Astrocyte (in vitro differentiated cells and primary cell): ENCODE measurements around the gene SORL1-AS1.
A peak's percentile ranks its signal among the peaks of the same experiment; 100 is the strongest.

Source experiments
- DNase-seq: peaks from one replicate; pipeline ENCODE4 v3.0.0-alpha.2; 2010; ENCODE audit warnings: low read depth
- FAIRE-seq: peaks from 2 replicates; lab custom pipeline; 2011; peaks lifted over from hg19 to GRCh38; lab: Jason Lieb, UNC
- H2AFZ ChIP-seq: 2 replicates; pipeline ENCODE4 v1.6.0; 2012; ENCODE audit warnings: low read depth, low read length, inconsistent platforms
- H3K27ac ChIP-seq: 2 replicates; pipeline ENCODE4 v1.5.1; 2011; ENCODE audit warnings: low read depth, low read length, inconsistent platforms
- H3K27me3 ChIP-seq: 2 replicates; pipeline ENCODE4 v1.6.0; 2011; ENCODE audit warnings: low read length, inconsistent platforms; ENCODE audit not compliant: insufficient read depth
- H3K36me3 ChIP-seq: 2 replicates; pipeline ENCODE4 v1.5.1; 2011; ENCODE audit warnings: low read length, inconsistent platforms; ENCODE audit not compliant: insufficient read depth
- H3K4me1 ChIP-seq: 2 replicates; pipeline ENCODE4 v1.5.1; 2011; ENCODE audit warnings: low read length, inconsistent platforms; ENCODE audit not compliant: insufficient read depth
- H3K4me2 ChIP-seq: 2 replicates; pipeline ENCODE4 v1.6.0; 2012; ENCODE audit warnings: low read length, inconsistent platforms
- H3K4me3 ChIP-seq: 2 replicates; pipeline ENCODE4 v1.5.1; 2011; ENCODE audit warnings: low read depth, mild to moderate bottlenecking, low read length, inconsistent platforms; ENCODE audit not compliant: insufficient read depth
- H3K79me2 ChIP-seq: 2 replicates; pipeline ENCODE4 v1.6.0; 2012; ENCODE audit warnings: mild to moderate bottlenecking, low read length, inconsistent platforms; ENCODE audit not compliant: insufficient read depth
- H3K9ac ChIP-seq: 2 replicates; pipeline ENCODE4 v1.6.0; 2012; ENCODE audit warnings: mild to moderate bottlenecking, low read length, inconsistent platforms
- H3K9me3 ChIP-seq: 2 replicates; pipeline ENCODE4 v1.5.1; 2012; ENCODE audit warnings: low read depth, mild to moderate bottlenecking, low read length, inconsistent platforms; ENCODE audit not compliant: insufficient read depth
- H4K20me1 ChIP-seq: 2 replicates; pipeline ENCODE4 v1.6.0; 2012; ENCODE audit warnings: low read length, inconsistent platforms; ENCODE audit not compliant: insufficient read depth
- H3K27ac Mint-ChIP-seq: one replicate; pipeline ENCODE4 v1.8.0; 2021; ENCODE audit warnings: mild to moderate bottlenecking, mixed read lengths; ENCODE audit not compliant: unreplicated experiment
- H3K27me3 Mint-ChIP-seq: one replicate; pipeline ENCODE4 v1.8.0; 2021; ENCODE audit warnings: low read depth, mixed read lengths; ENCODE audit not compliant: unreplicated experiment
- H3K36me3 Mint-ChIP-seq: one replicate; pipeline ENCODE4 v1.8.0; 2021; ENCODE audit warnings: low read depth, mixed read lengths; ENCODE audit not compliant: unreplicated experiment
- H3K4me1 Mint-ChIP-seq: one replicate; pipeline ENCODE4 v1.8.0; 2021; ENCODE audit warnings: low read depth, mixed read lengths; ENCODE audit not compliant: unreplicated experiment
- H3K4me3 Mint-ChIP-seq: one replicate; pipeline ENCODE4 v1.8.0; 2021; ENCODE audit warnings: mild to moderate bottlenecking, moderate library complexity, mixed read lengths; ENCODE audit not compliant: unreplicated experiment
- H3K9me3 Mint-ChIP-seq: one replicate; pipeline ENCODE4 v1.8.0; 2021; ENCODE audit warnings: mild to moderate bottlenecking, mixed read lengths; ENCODE audit not compliant: unreplicated experiment
- CTCF ChIP-seq: IDR thresholded peaks from 2 replicates; pipeline ENCODE4 v1.5.1; 2011; ENCODE audit warnings: low read depth, mild to moderate bottlenecking, inconsistent platforms, low read length, moderate library complexity; ENCODE audit not compliant: insufficient read depth
- EZH2 ChIP-seq: IDR thresholded peaks from 2 replicates; pipeline ENCODE4 v1.6.1; 2012; ENCODE audit warnings: mild to moderate bottlenecking, low read length, inconsistent platforms; ENCODE audit not compliant: insufficient read depth

SORL1-AS1 gene

GRCh38 chr11:121431820-121432526 lies 20.8 kb downstream of the SORL1-AS1 start:
- H3K4me3 ChIP-seq, result no peak overlapping the region
- Mint-ChIP-seq H3K36me3 (no peaks in the 10 kb centered on the region), H3K9me3 (no peaks in the 10 kb centered on the region), H3K27ac (no peak overlapping the region), H3K4me3 (no peak overlapping the region), H3K4me1 (no peaks in the 10 kb centered on the region), H3K27me3 (peaks cover 34% of the 10 kb centered on the region)
- TF ChIP-seq CTCF, result no peak
- no peak for TF ChIP-seq EZH2
- no peaks in the 10 kb centered on the region for H4K20me1 ChIP-seq
- no peaks in the 10 kb centered on the region for H3K36me3 ChIP-seq
- DNase-seq, result no peak
- H3K4me1 ChIP-seq, result no peaks in the 10 kb centered on the region
- FAIRE-seq, result no peak
- H3K9ac ChIP-seq, result no peak overlapping the region
- H3K9me3 ChIP-seq, result no peaks in the 10 kb centered on the region
- no peak overlapping the region for H3K27ac ChIP-seq
- no peak overlapping the region for H3K4me2 ChIP-seq
- no peak overlapping the region for H2AFZ ChIP-seq
- peaks cover 25% of the 10 kb centered on the region for H3K27me3 ChIP-seq
- no peaks in the 10 kb centered on the region for H3K79me2 ChIP-seq

GRCh38 chr11:121429556-121429955 lies 23.2 kb downstream of the SORL1-AS1 start:
- peaks cover 2% of the 10 kb centered on the region for H3K9me3 Mint-ChIP-seq
- FAIRE-seq (no peak), DNase-seq (no peak)
- H3K4me1 ChIP-seq, result no peaks in the 10 kb centered on the region
- peaks cover 34% of the 10 kb centered on the region for H3K27me3 Mint-ChIP-seq
- H2AFZ ChIP-seq, result no peak overlapping the region
- H3K4me3 ChIP-seq, result no peak overlapping the region
- H3K4me3 Mint-ChIP-seq, result no peak overlapping the region
- H3K27me3 ChIP-seq, result peaks cover 23% of the 10 kb centered on the region
- H3K9me3 ChIP-seq, result no peaks in the 10 kb centered on the region
- no peak overlapping the region for H3K9ac ChIP-seq
- no peak overlapping the region for H3K27ac ChIP-seq
- no peaks in the 10 kb centered on the region for H4K20me1 ChIP-seq
- H3K36me3 Mint-ChIP-seq, result no peaks in the 10 kb centered on the region
- no peaks in the 10 kb centered on the region for H3K36me3 ChIP-seq
- no peak overlapping the region for H3K27ac Mint-ChIP-seq
- H3K79me2 ChIP-seq, result no peaks in the 10 kb centered on the region
- H3K4me2 ChIP-seq, result no peak overlapping the region
- TF ChIP-seq CTCF, result no peak
- no peak for TF ChIP-seq EZH2
- H3K4me1 Mint-ChIP-seq, result no peaks in the 10 kb centered on the region

- no peak overlapping the region for H3K9ac ChIP-seq
- TF ChIP-seq CTCF, result no peak
- no peak for TF ChIP-seq EZH2
- H3K4me3 ChIP-seq, result no peak overlapping the region
- no peaks in the 10 kb centered on the region for H3K79me2 ChIP-seq
- Mint-ChIP-seq H3K27ac (no peak overlapping the region), H3K27me3 (peaks cover 40% of the 10 kb centered on the region), H3K4me3 (no peak overlapping the region), H3K36me3 (no peaks in the 10 kb centered on the region), H3K4me1 (no peaks in the 10 kb centered on the region), H3K9me3 (peaks cover 8% of the 10 kb centered on the region)
- H3K27me3 ChIP-seq, result peaks cover 23% of the 10 kb centered on the region
- peak overlapping the region; percentile 76 for H3K4me2 ChIP-seq
- H4K20me1 ChIP-seq, result no peaks in the 10 kb centered on the region
- no peak for FAIRE-seq
- DNase-seq, result no peak
- no peaks in the 10 kb centered on the region for H3K4me1 ChIP-seq
- peak overlapping the region; percentile 29 for H2AFZ ChIP-seq
- no peaks in the 10 kb centered on the region for H3K36me3 ChIP-seq
- no peak overlapping the region for H3K27ac ChIP-seq
- no peaks in the 10 kb centered on the region for H3K9me3 ChIP-seq
These were observed 25.4 kb downstream of the SORL1-AS1 start for GRCh38 chr11:121427400-121427744.
